ENCODE measurements around the gene SLC35B2. TPM values are rescaled to one million over a fixed set of nuclear protein-coding genes. Genes with fewer than 3 reads are reported as not detected.

The SLC35B2 gene
- total and polyA plus RNA-seq, 9 of the 15 experiments (the other 6 are each of a cell fraction or from before 2014, with no cell fraction given), result 14.5 to 59.1 (median 47.1) TPM

DNA sequence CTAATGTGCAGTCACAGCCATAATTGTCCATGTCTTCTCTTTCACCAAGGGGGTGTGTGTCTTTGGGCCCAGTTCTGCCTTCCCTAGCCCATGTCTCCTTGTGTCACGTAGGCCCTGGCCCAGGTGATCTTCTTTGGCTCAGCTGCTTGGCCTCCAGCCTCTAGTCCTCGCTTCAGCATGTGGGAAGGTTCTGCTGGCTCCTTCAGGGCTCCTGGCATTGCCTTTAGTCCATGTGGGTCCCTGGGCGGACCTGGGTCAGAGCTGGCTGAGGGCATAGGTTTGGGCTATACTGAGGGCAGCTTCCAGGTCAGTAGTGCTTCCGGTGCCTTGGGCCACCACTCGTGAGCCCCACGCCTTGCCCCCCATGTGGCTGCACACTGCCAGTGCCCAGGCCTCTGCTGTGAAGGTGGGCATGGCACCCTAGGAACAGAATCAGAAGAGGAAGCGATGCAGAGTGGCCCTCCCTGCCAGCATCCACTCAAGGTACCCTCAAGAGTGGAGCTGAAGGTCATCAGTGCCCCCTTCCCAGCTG, 43.0 kb upstream of the SLC35B2 start:
- Histone ChIP-seq H3K4me2 (ENCODE audit: insufficient read depth, low read length) (no peak overlapping the region), H3K4me1 (replicated peaks in 1 of 2; ENCODE audit: control insufficient read depth in 2 of 2, insufficient read depth in 2 of 2, low read length in 2 of 2) (peaks cover 2 to 27% of the 10 kb centered on the region in 2 experiments; a peak in 4 of 5 replicates), H3K36me3 (ENCODE audit: control insufficient read depth, insufficient read depth, low read length) (peaks cover 53% of the 10 kb centered on the region), H2AFZ (ENCODE audit: low read depth, low read length) (no peak overlapping the region), H3K27ac (ENCODE audit: extremely low read depth, low read depth, low read length) (no peak overlapping the region), H3K79me2 (ENCODE audit: control insufficient read depth, insufficient read depth, low read length) (no peaks in the 10 kb centered on the region), H3K27me3 (ENCODE audit: control insufficient read depth in 2 of 2, insufficient read depth in 2 of 2, low read length in 2 of 2) (peaks cover 20 to 25% of the 10 kb centered on the region in 2 experiments; a peak in 4 of 5 replicates), H3K4me3 (no peak overlapping the region), H3K9me1 (ENCODE audit: control insufficient read depth, insufficient read depth, low read length) (no peaks in the 10 kb centered on the region), H4K20me1 (replicated peaks; ENCODE audit: control insufficient read depth, insufficient read depth, low read length) (peaks cover 7% of the 10 kb centered on the region; the same call in 1 of the 2 replicates), H3K9ac (ENCODE audit: insufficient read depth in 1 of 2, low read depth in 2 of 2, low read length in 2 of 2) (no peak overlapping the region), H3K9me3 (replicated peaks; ENCODE audit: control insufficient read depth, insufficient read depth, low read depth, low read length) (no peaks in the 10 kb centered on the region)
- WGBS (ENCODE audit: insufficient coverage, low coverage, missing lambda C conversion rate), result 77% methylated on average over 7 of the region's 7 CpGs
- no TSS peak for BruUV-seq (replicated peaks)
- in situ Hi-C loops (cut with MboI) (no loop called here), intact Hi-C loops (cut with micrococcal nuclease) (no loop called here)
- FAIRE-seq, result no peak
- CTCF ChIA-PET (ENCODE audit: low intra/inter-chr PET ratio), result no interaction called here
- POLR2A ChIA-PET, result interaction anchor here (0.6 to 2.3 kb wide), 8 partner anchors 9 to 146 kb away, joined by 3 to 7 read pairs (median 3); partner anchors contain the start of gene AARS2
- TF ChIP-seq HEY1 (CRISPR knock-in tag; IDR thresholded peaks at IDR 0.05; ENCODE audit: borderline replicate concordance) (no peak), CC2D1A (IDR thresholded peaks at IDR 0.05) (no peak), BCOR (IDR thresholded peaks at IDR 0.05) (no peak), CSDE1 (IDR thresholded peaks at IDR 0.05) (no peak), CBFA2T2 (conservative IDR thresholded peaks at IDR 0.05) (no peak), WHSC1 (IDR thresholded peaks at IDR 0.05; ENCODE audit: low read length) (no peak), POLR2A (conservative IDR thresholded peaks at IDR 0.05) (peak; percentile 10; the same call in 1 of the 2 replicates)
- TF ChIP-seq, protein P1, sequence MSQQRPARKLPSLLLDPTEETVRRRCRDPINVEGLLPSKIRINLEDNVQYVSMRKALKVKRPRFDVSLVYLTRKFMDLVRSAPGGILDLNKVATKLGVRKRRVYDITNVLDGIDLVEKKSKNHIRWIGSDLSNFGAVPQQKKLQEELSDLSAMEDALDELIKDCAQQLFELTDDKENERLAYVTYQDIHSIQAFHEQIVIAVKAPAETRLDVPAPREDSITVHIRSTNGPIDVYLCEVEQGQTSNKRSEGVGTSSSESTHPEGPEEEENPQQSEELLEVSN (IDR thresholded peaks at IDR 0.05; ENCODE audit: borderline replicate concordance in 1 of 2, extremely low read depth in 1 of 2, insufficient read depth in 1 of 2, insufficient read length in 1 of 2, low read depth in 1 of 2, low read length in 1 of 2, poor library complexity in 1 of 2, severe bottlenecking in 1 of 2), result no peak
- no peak for ATAC-seq
- no peak for DNase-seq (ENCODE audit: extremely low read depth in 1 of 4, low spot score in 3 of 4)

Measured in K562 (cell line).